GM23338 (cell line): Measurements from ENCODE around the gene CDK5R1.

Experiments
- CREB1 ChIP-seq: fragments of 250-450 bp; sonication (Bioruptor Pico); IDR thresholded peaks from 2 replicates; pipeline ENCODE4 v1.5.0; 2020; ENCODE audit warnings: low read depth, mild to moderate bottlenecking, moderate library complexity
- EZH2 ChIP-seq: fragments of 200-600 bp; sonication (generic); IDR thresholded peaks from one replicate; pipeline ENCODE4 v1.8.0; 2017; ENCODE audit warnings: antibody characterized with exemption, mild to moderate bottlenecking, low read depth; ENCODE audit not compliant: unreplicated experiment
- EZH2phosphoT487 ChIP-seq: fragments of 200-600 bp; sonication (generic); IDR thresholded peaks from one replicate; pipeline ENCODE4 v1.8.1; 2018; ENCODE audit warnings: antibody characterized with exemption; ENCODE audit not compliant: unreplicated experiment
- JUNB ChIP-seq: IDR thresholded peaks from one replicate; pipeline ENCODE4 v1.6.1; 2016; ENCODE audit warnings: antibody characterized with exemption; ENCODE audit not compliant: unreplicated experiment
- POLR2AphosphoS5 ChIP-seq: IDR thresholded peaks from 2 replicates; pipeline ENCODE4 v1.6.1; 2016; ENCODE audit warnings: antibody characterized with exemption, low read depth
- ZNF114 ChIP-seq: fragments of 250-450 bp; sonication (Bioruptor Pico); IDR thresholded peaks from 2 replicates; pipeline ENCODE4 v1.5.0; 2020; ENCODE audit warnings: mild to moderate bottlenecking, moderate library complexity
- ZNF331 ChIP-seq: fragments of 250-450 bp; sonication (Bioruptor Pico); IDR thresholded peaks from 2 replicates; pipeline ENCODE4 v1.5.0; 2020; ENCODE audit warnings: low read depth, mild to moderate bottlenecking, moderate library complexity
- TF ChIP-seq, protein P1 (sequence below), 2 experiments: fragments of 200-600 bp in 1 of 2; sonication (generic) in 1 of 2; conservative IDR thresholded peaks; 2 replicates each; pipeline versions ENCODE4 v1.5.1 to v1.6.1; 2016 to 2017; ENCODE audit warnings: antibody characterized with exemption in 2 of 2, low read depth in 2 of 2, mild to moderate bottlenecking in 2 of 2, moderate library complexity in 1 of 2
- TF ChIP-seq, protein P2 (sequence below): IDR thresholded peaks from one replicate; pipeline ENCODE4 v1.6.1; 2018; ENCODE audit warnings: antibody characterized with exemption; ENCODE audit not compliant: unreplicated experiment
- TF ChIP-seq, protein P3 (sequence below): IDR thresholded peaks from 2 replicates; pipeline ENCODE4 v1.6.1; 2016; ENCODE audit warnings: antibody characterized with exemption
- TF ChIP-seq, protein P4 (sequence below): fragments of 250-450 bp; sonication (Bioruptor Pico); IDR thresholded peaks from 2 replicates; pipeline ENCODE4 v1.5.0; 2020; ENCODE audit warnings: mild to moderate bottlenecking, moderate library complexity

DNA sequence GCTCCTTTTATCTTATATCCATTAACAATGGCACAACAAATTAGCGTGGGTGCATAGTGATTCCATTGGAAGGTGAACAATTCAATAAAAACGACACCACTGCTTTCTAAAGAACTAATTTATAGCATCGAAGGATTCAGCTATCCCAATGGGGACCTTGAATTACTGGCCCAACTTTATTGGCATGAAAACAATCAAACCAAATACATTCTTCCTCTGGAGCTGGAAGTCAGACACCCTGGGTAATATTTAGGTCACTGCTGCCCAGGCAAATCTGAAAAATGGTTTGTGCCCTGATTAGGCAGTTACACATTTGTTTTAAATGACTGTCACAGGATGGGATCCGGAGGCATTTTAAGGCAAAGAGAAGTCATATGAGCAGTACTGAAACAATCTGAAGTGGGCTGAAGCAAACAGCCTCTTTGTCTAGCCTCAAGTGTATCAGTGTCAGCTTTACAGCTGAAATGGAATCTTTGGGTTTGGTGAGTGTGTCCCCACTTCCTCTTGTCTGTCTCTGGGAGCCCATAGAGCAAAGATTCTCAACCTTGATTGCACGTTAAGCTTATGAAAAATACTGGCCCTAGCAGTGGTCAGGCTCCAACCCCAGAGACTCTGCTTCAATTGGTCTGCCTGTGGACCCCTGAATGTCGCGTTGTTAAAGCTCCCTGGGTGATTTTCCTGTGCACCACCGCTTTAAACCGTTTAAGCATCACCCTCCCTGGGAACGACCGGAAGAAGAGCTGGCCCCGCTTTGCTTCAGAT lies 30.3 kb downstream of the CDK5R1 start:
- TF ChIP-seq CREB1 (no peak), POLR2AphosphoS5 (no peak), EZH2 (no peak), EZH2phosphoT487 (no peak), ZNF114 (CRISPR knock-in tag) (no peak), JUNB (no peak), ZNF331 (no peak)
- TF ChIP-seq, protein P1, sequence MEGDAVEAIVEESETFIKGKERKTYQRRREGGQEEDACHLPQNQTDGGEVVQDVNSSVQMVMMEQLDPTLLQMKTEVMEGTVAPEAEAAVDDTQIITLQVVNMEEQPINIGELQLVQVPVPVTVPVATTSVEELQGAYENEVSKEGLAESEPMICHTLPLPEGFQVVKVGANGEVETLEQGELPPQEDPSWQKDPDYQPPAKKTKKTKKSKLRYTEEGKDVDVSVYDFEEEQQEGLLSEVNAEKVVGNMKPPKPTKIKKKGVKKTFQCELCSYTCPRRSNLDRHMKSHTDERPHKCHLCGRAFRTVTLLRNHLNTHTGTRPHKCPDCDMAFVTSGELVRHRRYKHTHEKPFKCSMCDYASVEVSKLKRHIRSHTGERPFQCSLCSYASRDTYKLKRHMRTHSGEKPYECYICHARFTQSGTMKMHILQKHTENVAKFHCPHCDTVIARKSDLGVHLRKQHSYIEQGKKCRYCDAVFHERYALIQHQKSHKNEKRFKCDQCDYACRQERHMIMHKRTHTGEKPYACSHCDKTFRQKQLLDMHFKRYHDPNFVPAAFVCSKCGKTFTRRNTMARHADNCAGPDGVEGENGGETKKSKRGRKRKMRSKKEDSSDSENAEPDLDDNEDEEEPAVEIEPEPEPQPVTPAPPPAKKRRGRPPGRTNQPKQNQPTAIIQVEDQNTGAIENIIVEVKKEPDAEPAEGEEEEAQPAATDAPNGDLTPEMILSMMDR (conservative IDR thresholded peaks at IDR 0.05; ENCODE audit: low read depth in 2 of 2) = no peak
- TF ChIP-seq, protein P2, sequence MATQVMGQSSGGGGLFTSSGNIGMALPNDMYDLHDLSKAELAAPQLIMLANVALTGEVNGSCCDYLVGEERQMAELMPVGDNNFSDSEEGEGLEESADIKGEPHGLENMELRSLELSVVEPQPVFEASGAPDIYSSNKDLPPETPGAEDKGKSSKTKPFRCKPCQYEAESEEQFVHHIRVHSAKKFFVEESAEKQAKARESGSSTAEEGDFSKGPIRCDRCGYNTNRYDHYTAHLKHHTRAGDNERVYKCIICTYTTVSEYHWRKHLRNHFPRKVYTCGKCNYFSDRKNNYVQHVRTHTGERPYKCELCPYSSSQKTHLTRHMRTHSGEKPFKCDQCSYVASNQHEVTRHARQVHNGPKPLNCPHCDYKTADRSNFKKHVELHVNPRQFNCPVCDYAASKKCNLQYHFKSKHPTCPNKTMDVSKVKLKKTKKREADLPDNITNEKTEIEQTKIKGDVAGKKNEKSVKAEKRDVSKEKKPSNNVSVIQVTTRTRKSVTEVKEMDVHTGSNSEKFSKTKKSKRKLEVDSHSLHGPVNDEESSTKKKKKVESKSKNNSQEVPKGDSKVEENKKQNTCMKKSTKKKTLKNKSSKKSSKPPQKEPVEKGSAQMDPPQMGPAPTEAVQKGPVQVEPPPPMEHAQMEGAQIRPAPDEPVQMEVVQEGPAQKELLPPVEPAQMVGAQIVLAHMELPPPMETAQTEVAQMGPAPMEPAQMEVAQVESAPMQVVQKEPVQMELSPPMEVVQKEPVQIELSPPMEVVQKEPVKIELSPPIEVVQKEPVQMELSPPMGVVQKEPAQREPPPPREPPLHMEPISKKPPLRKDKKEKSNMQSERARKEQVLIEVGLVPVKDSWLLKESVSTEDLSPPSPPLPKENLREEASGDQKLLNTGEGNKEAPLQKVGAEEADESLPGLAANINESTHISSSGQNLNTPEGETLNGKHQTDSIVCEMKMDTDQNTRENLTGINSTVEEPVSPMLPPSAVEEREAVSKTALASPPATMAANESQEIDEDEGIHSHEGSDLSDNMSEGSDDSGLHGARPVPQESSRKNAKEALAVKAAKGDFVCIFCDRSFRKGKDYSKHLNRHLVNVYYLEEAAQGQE = no peak
- TF ChIP-seq, protein P3, sequence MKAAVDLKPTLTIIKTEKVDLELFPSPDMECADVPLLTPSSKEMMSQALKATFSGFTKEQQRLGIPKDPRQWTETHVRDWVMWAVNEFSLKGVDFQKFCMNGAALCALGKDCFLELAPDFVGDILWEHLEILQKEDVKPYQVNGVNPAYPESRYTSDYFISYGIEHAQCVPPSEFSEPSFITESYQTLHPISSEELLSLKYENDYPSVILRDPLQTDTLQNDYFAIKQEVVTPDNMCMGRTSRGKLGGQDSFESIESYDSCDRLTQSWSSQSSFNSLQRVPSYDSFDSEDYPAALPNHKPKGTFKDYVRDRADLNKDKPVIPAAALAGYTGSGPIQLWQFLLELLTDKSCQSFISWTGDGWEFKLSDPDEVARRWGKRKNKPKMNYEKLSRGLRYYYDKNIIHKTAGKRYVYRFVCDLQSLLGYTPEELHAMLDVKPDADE = no peak
- TF ChIP-seq, protein P4, sequence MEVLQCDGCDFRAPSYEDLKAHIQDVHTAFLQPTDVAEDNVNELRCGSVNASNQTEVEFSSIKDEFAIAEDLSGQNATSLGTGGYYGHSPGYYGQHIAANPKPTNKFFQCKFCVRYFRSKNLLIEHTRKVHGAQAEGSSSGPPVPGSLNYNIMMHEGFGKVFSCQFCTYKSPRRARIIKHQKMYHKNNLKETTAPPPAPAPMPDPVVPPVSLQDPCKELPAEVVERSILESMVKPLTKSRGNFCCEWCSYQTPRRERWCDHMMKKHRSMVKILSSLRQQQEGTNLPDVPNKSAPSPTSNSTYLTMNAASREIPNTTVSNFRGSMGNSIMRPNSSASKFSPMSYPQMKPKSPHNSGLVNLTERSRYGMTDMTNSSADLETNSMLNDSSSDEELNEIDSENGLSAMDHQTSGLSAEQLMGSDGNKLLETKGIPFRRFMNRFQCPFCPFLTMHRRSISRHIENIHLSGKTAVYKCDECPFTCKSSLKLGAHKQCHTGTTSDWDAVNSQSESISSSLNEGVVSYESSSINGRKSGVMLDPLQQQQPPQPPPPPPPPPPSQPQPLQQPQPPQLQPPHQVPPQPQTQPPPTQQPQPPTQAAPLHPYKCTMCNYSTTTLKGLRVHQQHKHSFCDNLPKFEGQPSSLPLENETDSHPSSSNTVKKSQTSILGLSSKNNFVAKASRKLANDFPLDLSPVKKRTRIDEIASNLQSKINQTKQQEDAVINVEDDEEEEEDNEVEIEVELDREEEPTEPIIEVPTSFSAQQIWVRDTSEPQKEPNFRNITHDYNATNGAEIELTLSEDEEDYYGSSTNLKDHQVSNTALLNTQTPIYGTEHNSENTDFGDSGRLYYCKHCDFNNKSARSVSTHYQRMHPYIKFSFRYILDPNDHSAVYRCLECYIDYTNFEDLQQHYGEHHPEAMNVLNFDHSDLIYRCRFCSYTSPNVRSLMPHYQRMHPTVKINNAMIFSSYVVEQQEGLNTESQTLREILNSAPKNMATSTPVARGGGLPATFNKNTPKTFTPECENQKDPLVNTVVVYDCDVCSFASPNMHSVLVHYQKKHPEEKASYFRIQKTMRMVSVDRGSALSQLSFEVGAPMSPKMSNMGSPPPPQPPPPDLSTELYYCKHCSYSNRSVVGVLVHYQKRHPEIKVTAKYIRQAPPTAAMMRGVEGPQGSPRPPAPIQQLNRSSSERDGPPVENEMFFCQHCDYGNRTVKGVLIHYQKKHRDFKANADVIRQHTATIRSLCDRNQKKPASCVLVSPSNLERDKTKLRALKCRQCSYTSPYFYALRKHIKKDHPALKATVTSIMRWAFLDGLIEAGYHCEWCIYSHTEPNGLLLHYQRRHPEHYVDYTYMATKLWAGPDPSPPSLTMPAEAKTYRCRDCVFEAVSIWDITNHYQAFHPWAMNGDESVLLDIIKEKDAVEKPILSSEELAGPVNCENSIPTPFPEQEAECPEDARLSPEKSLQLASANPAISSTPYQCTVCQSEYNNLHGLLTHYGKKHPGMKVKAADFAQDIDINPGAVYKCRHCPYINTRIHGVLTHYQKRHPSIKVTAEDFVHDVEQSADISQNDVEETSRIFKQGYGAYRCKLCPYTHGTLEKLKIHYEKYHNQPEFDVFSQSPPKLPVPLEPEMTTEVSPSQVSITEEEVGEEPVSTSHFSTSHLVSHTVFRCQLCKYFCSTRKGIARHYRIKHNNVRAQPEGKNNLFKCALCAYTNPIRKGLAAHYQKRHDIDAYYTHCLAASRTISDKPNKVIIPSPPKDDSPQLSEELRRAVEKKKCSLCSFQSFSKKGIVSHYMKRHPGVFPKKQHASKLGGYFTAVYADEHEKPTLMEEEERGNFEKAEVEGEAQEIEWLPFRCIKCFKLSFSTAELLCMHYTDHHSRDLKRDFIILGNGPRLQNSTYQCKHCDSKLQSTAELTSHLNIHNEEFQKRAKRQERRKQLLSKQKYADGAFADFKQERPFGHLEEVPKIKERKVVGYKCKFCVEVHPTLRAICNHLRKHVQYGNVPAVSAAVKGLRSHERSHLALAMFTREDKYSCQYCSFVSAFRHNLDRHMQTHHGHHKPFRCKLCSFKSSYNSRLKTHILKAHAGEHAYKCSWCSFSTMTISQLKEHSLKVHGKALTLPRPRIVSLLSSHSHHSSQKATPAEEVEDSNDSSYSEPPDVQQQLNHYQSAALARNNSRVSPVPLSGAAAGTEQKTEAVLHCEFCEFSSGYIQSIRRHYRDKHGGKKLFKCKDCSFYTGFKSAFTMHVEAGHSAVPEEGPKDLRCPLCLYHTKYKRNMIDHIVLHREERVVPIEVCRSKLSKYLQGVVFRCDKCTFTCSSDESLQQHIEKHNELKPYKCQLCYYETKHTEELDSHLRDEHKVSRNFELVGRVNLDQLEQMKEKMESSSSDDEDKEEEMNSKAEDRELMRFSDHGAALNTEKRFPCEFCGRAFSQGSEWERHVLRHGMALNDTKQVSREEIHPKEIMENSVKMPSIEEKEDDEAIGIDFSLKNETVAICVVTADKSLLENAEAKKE = no peak
